ENCODE measurements around the gene NUP205.
"Not testable (repeated sequence)": the region's sequence is repeated elsewhere in the genome, so short reads cannot be mapped to it uniquely, and the experiment has no call there.

GRCh38 chr7:135668852-135669395, 111.2 kb downstream of the NUP205 start:
- not testable (repeated sequence) for TF ChIP-seq CTCF, EP300, POLR2A (IDR thresholded peaks at IDR 0.05)
